CD4-positive, alpha-beta T cell treated with Interferon gamma for 1 hour (primary cell): ENCODE data around the gene ARHGAP44.

ENCODE experiments used
- DNase-seq: peaks from one replicate; pipeline ENCODE4 v3.0.0-alpha.2; 2020

ARHGAP44 gene

GRCh38 chr17:12789481-12790248 lies at the start of gene ARHGAP44:
Gene ARHGAP44, plus strand, starts transcription at chr17:12789498. Its CDS starts 341 bp downstream, at chr17:12789839.
- DNase-seq, result no peak

GRCh38 chr17:12739500-12739899 lies 49.8 kb upstream of the ARHGAP44 start:
- no peak for DNase-seq

GRCh38 chr17:12743046-12743445 lies 46.3 kb upstream of the ARHGAP44 start:
- no peak for DNase-seq

- DNase-seq, result no peak
Observed at GRCh38 chr17:12744298-12744697, 45.0 kb upstream of the ARHGAP44 start.

GRCh38 chr17:12744786-12745185 lies 44.5 kb upstream of the ARHGAP44 start:
- no peak for DNase-seq

- no peak for DNase-seq
Observed at GRCh38 chr17:12745486-12745885, 43.8 kb upstream of the ARHGAP44 start.

- DNase-seq, result no peak
Observed at GRCh38 chr17:12756786-12757185, 32.5 kb upstream of the ARHGAP44 start.

GRCh38 chr17:12759090-12759489 lies 30.2 kb upstream of the ARHGAP44 start:
- no peak for DNase-seq

GRCh38 chr17:12765548-12765947 lies 23.8 kb upstream of the ARHGAP44 start:
- no peak for DNase-seq

GRCh38 chr17:12768255-12768654 lies 21.0 kb upstream of the ARHGAP44 start:
- DNase-seq, result no peak

GRCh38 chr17:12769981-12770380 lies 19.3 kb upstream of the ARHGAP44 start:
- no peak for DNase-seq

GRCh38 chr17:12773153-12773552 lies 16.1 kb upstream of the ARHGAP44 start:
- DNase-seq, result no peak

- no peak for DNase-seq
Observed at GRCh38 chr17:12789075-12789480, 220 bp upstream of the ARHGAP44 start.

- no peak for DNase-seq
Observed at GRCh38 chr17:12790249-12791106, 1.2 kb downstream of the ARHGAP44 start.

- DNase-seq, result no peak
Observed at GRCh38 chr17:12794919-12795532, 5.7 kb downstream of the ARHGAP44 start.

GRCh38 chr17:12800855-12801365 lies 11.6 kb downstream of the ARHGAP44 start:
- no peak for DNase-seq

- DNase-seq, result no peak
Observed at GRCh38 chr17:12806630-12807029, 17.3 kb downstream of the ARHGAP44 start.

- DNase-seq, result no peak
Observed at GRCh38 chr17:12808723-12809122, 19.4 kb downstream of the ARHGAP44 start.

- no peak for DNase-seq
Observed at GRCh38 chr17:12812877-12813276, 23.6 kb downstream of the ARHGAP44 start.

GRCh38 chr17:12813664-12814063 lies 24.4 kb downstream of the ARHGAP44 start:
- no peak for DNase-seq

- no peak for DNase-seq
Observed at GRCh38 chr17:12814718-12815117, 25.4 kb downstream of the ARHGAP44 start.

- DNase-seq, result no peak
Observed at GRCh38 chr17:12815642-12816141, 26.4 kb downstream of the ARHGAP44 start.

GRCh38 chr17:12821376-12821940 lies 32.2 kb downstream of the ARHGAP44 start:
- DNase-seq, result no peak
